Measurements from ENCODE around the gene SH3YL1. TPM values are rescaled to one million over a fixed set of nuclear protein-coding genes. Genes with fewer than 3 reads are reported as not detected.

Gene SH3YL1
- total RNA-seq, 1 experiment from 2014 or later = 28.4 TPM

GRCh38 chr2:180311-180710, 83.5 kb downstream of the SH3YL1 start:
- no peaks in the 10 kb centered on the region for H3K36me3 ChIP-seq (ENCODE audit: control insufficient read depth, insufficient read depth, low read length)
- in situ Hi-C loops (cut with HindIII; ENCODE audit: low pct_unique_long_range_greater_than_20kb, low sequenced_read_pairs) (no loop called here), intact Hi-C loops (cut with micrococcal nuclease; ENCODE audit: unreplicated experiment) (no loop called here)
- peaks cover 19% of the 10 kb centered on the region for H3K9me3 ChIP-seq (ENCODE audit: control insufficient read depth, insufficient read depth, low read depth, low read length)
- H3K4me1 ChIP-seq (ENCODE audit: control insufficient read depth, insufficient read depth, low read length) = no peaks in the 10 kb centered on the region
- no peak for TF ChIP-seq TCF7L2 (IDR thresholded peaks at IDR 0.05; ENCODE audit: low read depth, low read length)
- TF ChIP-seq POLR2AphosphoS5 (IDR thresholded peaks at IDR 0.05; ENCODE audit: low read depth, low read length) = no peak
- no peak for TF ChIP-seq CTCF (IDR thresholded peaks at IDR 0.05)
- no peak for TF ChIP-seq REST (IDR thresholded peaks at IDR 0.05; ENCODE audit: insufficient read depth in 1 of 2, low read depth in 2 of 2, low read length in 1 of 2)
- no peak for TF ChIP-seq SIN3A (IDR thresholded peaks at IDR 0.05; ENCODE audit: borderline replicate concordance, insufficient read depth, low read depth, low read length)
- no TSS peak for BruUV-seq (replicated peaks)
- CTCF ChIA-PET = no interaction called here
- DNase-seq (ENCODE audit: low read depth, low spot score) (no peak), ATAC-seq (no peak)
- no peak overlapping the region for H3K27ac ChIP-seq (ENCODE audit: low read length)
- no peak overlapping the region for H3K4me3 ChIP-seq (ENCODE audit: low read depth in 2 of 2, low read length in 2 of 2)
- POLR2A ChIA-PET = no interaction called here
- H3K27me3 ChIP-seq (ENCODE audit: control insufficient read depth, insufficient read depth, low read length) = no peaks in the 10 kb centered on the region

GRCh38 chr2:179886-180285, 83.9 kb downstream of the SH3YL1 start:
- H3K27ac ChIP-seq (ENCODE audit: low read length) = no peak overlapping the region
- BruUV-seq (replicated peaks) = no TSS peak
- H3K36me3 ChIP-seq (ENCODE audit: control insufficient read depth, insufficient read depth, low read length) = no peaks in the 10 kb centered on the region
- H3K27me3 ChIP-seq (ENCODE audit: control insufficient read depth, insufficient read depth, low read length) = 0 out of 2 replicates have a peak, but pooled peaks cover 2% of the 10 kb centered on the region
- DNase-seq (ENCODE audit: low read depth, low spot score) (no peak), ATAC-seq (no peak)
- no peak overlapping the region for H3K4me3 ChIP-seq (ENCODE audit: low read depth in 2 of 2, low read length in 2 of 2)
- no peak for TF ChIP-seq REST (IDR thresholded peaks at IDR 0.05; ENCODE audit: insufficient read depth in 1 of 2, low read depth in 2 of 2, low read length in 1 of 2)
- TF ChIP-seq TCF7L2 (IDR thresholded peaks at IDR 0.05; ENCODE audit: low read depth, low read length) = no peak
- intact Hi-C loops (cut with micrococcal nuclease; ENCODE audit: unreplicated experiment) (no loop called here), in situ Hi-C loops (cut with HindIII; ENCODE audit: low pct_unique_long_range_greater_than_20kb, low sequenced_read_pairs) (no loop called here)
- POLR2A ChIA-PET = no interaction called here
- CTCF ChIA-PET = no interaction called here
- H3K4me1 ChIP-seq (ENCODE audit: control insufficient read depth, insufficient read depth, low read length) = no peaks in the 10 kb centered on the region
- peaks cover 19% of the 10 kb centered on the region for H3K9me3 ChIP-seq (ENCODE audit: control insufficient read depth, insufficient read depth, low read depth, low read length)

Measured in Panc1 (cell line).